HG03159 (cell line): ENCODE results near the gene SNRPA.
"Not testable (repeated sequence)": the region's sequence is repeated elsewhere in the genome, so short reads cannot be mapped to it uniquely, and the experiment has no call there.

ENCODE experiments used
- ATAC-seq: cut with Tn5 transposase; IDR thresholded peaks from one replicate; pipeline ENCODE4 v1.9.1; 2021; ENCODE audit warnings: mild to moderate bottlenecking, moderate library complexity; ENCODE audit not compliant: unreplicated experiment

The SNRPA gene

GRCh38 chr19:40775632-40776022, 24.6 kb downstream of the SNRPA start:
- no peak for ATAC-seq

- ATAC-seq = no peak
These were observed 25.4 kb downstream of the SNRPA start for GRCh38 chr19:40776364-40776763.

GRCh38 chr19:40776932-40777644, 26.1 kb downstream of the SNRPA start:
- peak; percentile 60 for ATAC-seq

GRCh38 chr19:40777645-40777936, 26.6 kb downstream of the SNRPA start:
- no peak for ATAC-seq

GRCh38 chr19:40777937-40778705, 27.1 kb downstream of the SNRPA start, which contains the start of gene RAB4B:
RAB4B (plus strand) TSS chr19:40778247; CDS start chr19:40778376, 129 bp downstream.
- ATAC-seq = peak; percentile 57

- ATAC-seq = no peak
These were observed 27.8 kb downstream of the SNRPA start for GRCh38 chr19:40778706-40779284.

- no peak for ATAC-seq
These were observed 29.6 kb downstream of the SNRPA start for GRCh38 chr19:40780582-40780981.

GRCh38 chr19:40781140-40781539, 30.1 kb downstream of the SNRPA start:
- ATAC-seq = no peak

GRCh38 chr19:40783711-40784110, 32.7 kb downstream of the SNRPA start:
- ATAC-seq = no peak

GRCh38 chr19:40784146-40784545, 33.1 kb downstream of the SNRPA start:
- ATAC-seq = not testable (repeated sequence)

GRCh38 chr19:40785526-40785925, 34.5 kb downstream of the SNRPA start:
- ATAC-seq = no peak

- ATAC-seq = no peak
These were observed 35.3 kb downstream of the SNRPA start for GRCh38 chr19:40786060-40787037.

GRCh38 chr19:40791349-40791748, 40.3 kb downstream of the SNRPA start:
- ATAC-seq = no peak

GRCh38 chr19:40791996-40792395, 41.0 kb downstream of the SNRPA start:
- no peak for ATAC-seq

GRCh38 chr19:40797166-40797962, 46.4 kb downstream of the SNRPA start:
- ATAC-seq = no peak

- peak; percentile 22 for ATAC-seq
These were observed 47.1 kb downstream of the SNRPA start for GRCh38 chr19:40797963-40798682.

- ATAC-seq = peak; percentile 73
These were observed 47.9 kb downstream of the SNRPA start, which contains the start of gene EGLN2 for GRCh38 chr19:40798683-40799557. EGLN2 (plus strand) TSS chr19:40799191; CDS start chr19:40800573, 1,382 bp downstream.
